ENCODE data around the gene GNMT.

GNMT gene

GRCh38 chr6:42960243-42961019 lies at the start of gene GNMT:
Gene GNMT (plus strand): TSS chr6:42960754. CDS start chr6:42960768, 14 bp downstream.
- no peak within 1 kb of the TSS for H3K27ac ChIP-seq (ENCODE audit: low read depth, low read length)
- no peaks in the 10 kb centered on the region for H3K9me3 ChIP-seq (ENCODE audit: control insufficient read depth in 1 of 2, low read length in 2 of 2)
- peak within 1 kb of the TSS; percentile 33 to 54 for H3K9ac ChIP-seq (ENCODE audit: low read depth in 1 of 2, low read length in 2 of 2)

GRCh38 chr6:42911171-42912021 lies 49.2 kb upstream of the GNMT start:
- Histone ChIP-seq H3K9me3 (ENCODE audit: control insufficient read depth in 1 of 2, low read length in 2 of 2) (no peaks in the 10 kb centered on the region), H3K4me3 (ENCODE audit: low read depth in 1 of 2, low read length in 2 of 2) (peak overlapping the region in 1 of 2 donors; percentile 43), H3K27me3 (ENCODE audit: control insufficient read depth in 1 of 2, insufficient read depth in 2 of 2, low read length in 2 of 2) (no peaks in the 10 kb centered on the region), H3K27ac (ENCODE audit: low read depth, low read length) (no peak overlapping the region), H3K9ac (ENCODE audit: low read depth in 1 of 2, low read length in 2 of 2) (no peak overlapping the region), H3K36me3 (ENCODE audit: control insufficient read depth in 1 of 2, insufficient read depth in 2 of 2, low read length in 2 of 2) (no peaks in the 10 kb centered on the region), H3K4me1 (ENCODE audit: control insufficient read depth in 1 of 2, insufficient read depth in 2 of 2, low read length in 2 of 2) (no peaks in the 10 kb centered on the region)

More at GRCh38 chr6:42960243-42961019, at the start of gene GNMT:
- H3K27me3 ChIP-seq (ENCODE audit: control insufficient read depth in 1 of 2, insufficient read depth in 2 of 2, low read length in 2 of 2): no peaks in the 10 kb centered on the region
- H3K4me3 ChIP-seq (ENCODE audit: low read depth in 1 of 2, low read length in 2 of 2): peak within 1 kb of the TSS; percentile 74 to 78
- peaks cover 14 to 24% of the 10 kb centered on the region in 2 donors for H3K36me3 ChIP-seq (ENCODE audit: control insufficient read depth in 1 of 2, insufficient read depth in 2 of 2, low read length in 2 of 2)
- H3K4me1 ChIP-seq (ENCODE audit: control insufficient read depth in 1 of 2, insufficient read depth in 2 of 2, low read length in 2 of 2): peaks cover 6 to 19% of the 10 kb centered on the region in 2 donors

DNA sequence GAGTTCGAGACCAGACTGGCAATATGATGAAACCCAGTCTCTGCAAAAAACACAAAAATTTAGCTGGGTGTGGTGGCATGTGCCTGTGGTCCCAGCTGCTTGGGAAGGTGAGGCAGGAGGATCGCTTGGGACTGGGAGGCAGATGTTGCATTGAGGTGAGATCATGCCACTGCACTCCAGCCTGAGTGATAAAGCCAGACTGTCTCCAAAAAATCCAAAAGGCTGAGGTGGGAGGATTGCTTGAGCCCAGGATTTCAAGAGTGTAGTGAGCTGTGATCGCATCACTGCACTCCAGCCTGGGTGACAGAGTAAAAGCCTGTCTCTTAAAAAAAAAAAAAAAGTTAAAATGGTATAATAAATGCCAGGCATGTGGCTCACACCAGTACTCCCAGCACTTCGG lies 46.0 kb upstream of the GNMT start:
- Histone ChIP-seq H3K4me3 (ENCODE audit: low read depth in 1 of 2, low read length in 2 of 2) (no peak overlapping the region), H3K9me3 (ENCODE audit: control insufficient read depth in 1 of 2, low read length in 2 of 2) (no peaks in the 10 kb centered on the region), H3K27me3 (ENCODE audit: control insufficient read depth in 1 of 2, insufficient read depth in 2 of 2, low read length in 2 of 2) (no peaks in the 10 kb centered on the region), H3K27ac (ENCODE audit: low read depth, low read length) (no peak overlapping the region), H3K9ac (ENCODE audit: low read depth in 1 of 2, low read length in 2 of 2) (no peak overlapping the region), H3K36me3 (ENCODE audit: control insufficient read depth in 1 of 2, insufficient read depth in 2 of 2, low read length in 2 of 2) (no peaks in the 10 kb centered on the region), H3K4me1 (ENCODE audit: control insufficient read depth in 1 of 2, insufficient read depth in 2 of 2, low read length in 2 of 2) (no peaks in the 10 kb centered on the region)

- Histone ChIP-seq H3K4me3 (ENCODE audit: low read depth in 1 of 2, low read length in 2 of 2) (no peak within 1 kb of the TSS), H3K27me3 (ENCODE audit: control insufficient read depth in 1 of 2, insufficient read depth in 2 of 2, low read length in 2 of 2) (no peaks in the 10 kb centered on the region), H3K4me1 (ENCODE audit: control insufficient read depth in 1 of 2, insufficient read depth in 2 of 2, low read length in 2 of 2) (no peaks in the 10 kb centered on the region), H3K9me3 (ENCODE audit: control insufficient read depth in 1 of 2, low read length in 2 of 2) (no peaks in the 10 kb centered on the region), H3K27ac (ENCODE audit: low read depth, low read length) (no peak within 1 kb of the TSS), H3K9ac (ENCODE audit: low read depth in 1 of 2, low read length in 2 of 2) (no peak within 1 kb of the TSS), H3K36me3 (ENCODE audit: control insufficient read depth in 1 of 2, insufficient read depth in 2 of 2, low read length in 2 of 2) (no peaks in the 10 kb centered on the region)
Observed at GRCh38 chr6:42915732-42916131, 44.8 kb upstream of the GNMT start, which contains the start of gene PTCRA. Gene PTCRA (plus strand): TSS chr6:42916053. CDS start chr6:42916070, 17 bp downstream.

DNA sequence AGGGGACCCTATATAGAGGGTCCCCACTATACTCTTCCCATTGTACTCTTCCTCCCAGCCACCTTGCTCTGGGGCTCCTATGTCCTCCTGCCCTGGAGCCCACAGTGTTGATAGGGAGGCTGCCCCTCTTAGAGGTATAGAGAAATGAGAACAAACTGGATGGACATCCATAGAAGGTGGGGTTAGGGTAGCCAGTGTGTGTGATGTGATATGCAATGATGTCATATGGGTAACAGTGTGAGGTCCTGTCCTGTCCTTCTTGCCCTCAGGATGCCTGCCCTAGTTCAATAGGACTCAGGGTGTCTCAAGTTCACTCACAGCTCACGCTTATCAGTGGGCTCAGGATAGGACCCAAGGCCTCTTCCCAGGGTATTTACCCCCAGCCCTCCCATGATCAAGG lies 44.3 kb upstream of the GNMT start:
- H3K9ac ChIP-seq (ENCODE audit: low read depth in 1 of 2, low read length in 2 of 2): no peak overlapping the region
- H3K9me3 ChIP-seq (ENCODE audit: control insufficient read depth in 1 of 2, low read length in 2 of 2): no peaks in the 10 kb centered on the region
- no peak overlapping the region for H3K4me3 ChIP-seq (ENCODE audit: low read depth in 1 of 2, low read length in 2 of 2)
- H3K27me3 ChIP-seq (ENCODE audit: control insufficient read depth in 1 of 2, insufficient read depth in 2 of 2, low read length in 2 of 2): no peaks in the 10 kb centered on the region
- no peaks in the 10 kb centered on the region for H3K36me3 ChIP-seq (ENCODE audit: control insufficient read depth in 1 of 2, insufficient read depth in 2 of 2, low read length in 2 of 2)
- H3K4me1 ChIP-seq (ENCODE audit: control insufficient read depth in 1 of 2, insufficient read depth in 2 of 2, low read length in 2 of 2): no peaks in the 10 kb centered on the region
- H3K27ac ChIP-seq (ENCODE audit: low read depth, low read length): no peak overlapping the region

DNA sequence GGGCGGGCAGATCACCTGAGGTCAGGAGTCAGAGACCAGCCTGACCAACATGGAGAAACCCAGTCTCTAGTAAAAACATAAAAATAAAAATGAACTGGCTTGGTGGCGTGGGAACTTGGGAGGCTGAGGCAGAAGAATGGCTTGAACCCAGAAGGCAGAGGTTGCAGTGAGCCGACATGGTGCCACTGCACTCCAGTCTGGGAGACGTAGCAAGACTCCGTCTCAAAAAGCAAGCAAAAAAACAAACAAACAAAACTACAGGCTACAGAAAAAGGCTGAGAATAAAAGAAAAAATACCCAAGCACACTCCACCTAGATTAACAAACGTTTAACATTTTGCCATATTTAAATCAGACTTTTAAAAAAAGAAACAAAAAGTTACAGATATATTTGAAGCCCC lies 38.8 kb upstream of the GNMT start:
- H3K27ac ChIP-seq (ENCODE audit: low read depth, low read length): no peak overlapping the region
- no peaks in the 10 kb centered on the region for H3K4me1 ChIP-seq (ENCODE audit: control insufficient read depth in 1 of 2, insufficient read depth in 2 of 2, low read length in 2 of 2)
- no peak overlapping the region for H3K9ac ChIP-seq (ENCODE audit: low read depth in 1 of 2, low read length in 2 of 2)
- no peak overlapping the region for H3K4me3 ChIP-seq (ENCODE audit: low read depth in 1 of 2, low read length in 2 of 2)
- no peaks in the 10 kb centered on the region for H3K27me3 ChIP-seq (ENCODE audit: control insufficient read depth in 1 of 2, insufficient read depth in 2 of 2, low read length in 2 of 2)
- no peaks in the 10 kb centered on the region for H3K36me3 ChIP-seq (ENCODE audit: control insufficient read depth in 1 of 2, insufficient read depth in 2 of 2, low read length in 2 of 2)
- H3K9me3 ChIP-seq (ENCODE audit: control insufficient read depth in 1 of 2, low read length in 2 of 2): no peaks in the 10 kb centered on the region

DNA sequence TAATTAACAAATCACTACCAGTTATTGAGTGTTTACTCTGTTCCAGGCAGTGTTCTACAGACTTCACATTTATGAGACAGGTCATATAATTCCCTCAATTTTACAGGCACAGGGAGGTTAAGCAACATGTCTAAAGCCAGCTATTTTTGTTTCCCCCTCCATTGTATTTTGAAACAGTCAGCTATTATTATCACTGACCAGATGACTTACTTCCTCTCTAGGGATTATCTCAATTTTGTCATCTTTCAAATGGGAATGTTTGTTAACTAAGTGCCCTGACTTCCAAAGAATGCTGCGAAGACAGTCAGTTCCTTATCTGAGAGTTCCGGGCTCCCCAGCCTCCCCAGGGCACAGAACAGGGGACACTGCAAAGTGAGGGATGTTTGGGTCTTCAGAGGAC lies 36.9 kb upstream of the GNMT start:
- peaks cover 5 to 6% of the 10 kb centered on the region in 2 donors for H3K4me1 ChIP-seq (ENCODE audit: control insufficient read depth in 1 of 2, insufficient read depth in 2 of 2, low read length in 2 of 2)
- no peak overlapping the region for H3K9ac ChIP-seq (ENCODE audit: low read depth in 1 of 2, low read length in 2 of 2)
- no peaks in the 10 kb centered on the region for H3K36me3 ChIP-seq (ENCODE audit: control insufficient read depth in 1 of 2, insufficient read depth in 2 of 2, low read length in 2 of 2)
- H3K9me3 ChIP-seq (ENCODE audit: control insufficient read depth in 1 of 2, low read length in 2 of 2): no peaks in the 10 kb centered on the region
- H3K27ac ChIP-seq (ENCODE audit: low read depth, low read length): no peak overlapping the region
- H3K27me3 ChIP-seq (ENCODE audit: control insufficient read depth in 1 of 2, insufficient read depth in 2 of 2, low read length in 2 of 2): no peaks in the 10 kb centered on the region
- no peak overlapping the region for H3K4me3 ChIP-seq (ENCODE audit: low read depth in 1 of 2, low read length in 2 of 2)

GRCh38 chr6:42925248-42925857 lies 35.2 kb upstream of the GNMT start:
- Histone ChIP-seq H3K4me1 (ENCODE audit: control insufficient read depth in 1 of 2, insufficient read depth in 2 of 2, low read length in 2 of 2) (peaks cover 10 to 11% of the 10 kb centered on the region in 2 donors), H3K36me3 (ENCODE audit: control insufficient read depth in 1 of 2, insufficient read depth in 2 of 2, low read length in 2 of 2) (no peaks in the 10 kb centered on the region), H3K27ac (ENCODE audit: low read depth, low read length) (no peak overlapping the region), H3K27me3 (ENCODE audit: control insufficient read depth in 1 of 2, insufficient read depth in 2 of 2, low read length in 2 of 2) (no peaks in the 10 kb centered on the region), H3K9me3 (ENCODE audit: control insufficient read depth in 1 of 2, low read length in 2 of 2) (no peaks in the 10 kb centered on the region), H3K4me3 (ENCODE audit: low read depth in 1 of 2, low read length in 2 of 2) (no peak overlapping the region), H3K9ac (ENCODE audit: low read depth in 1 of 2, low read length in 2 of 2) (no peak overlapping the region)

DNA sequence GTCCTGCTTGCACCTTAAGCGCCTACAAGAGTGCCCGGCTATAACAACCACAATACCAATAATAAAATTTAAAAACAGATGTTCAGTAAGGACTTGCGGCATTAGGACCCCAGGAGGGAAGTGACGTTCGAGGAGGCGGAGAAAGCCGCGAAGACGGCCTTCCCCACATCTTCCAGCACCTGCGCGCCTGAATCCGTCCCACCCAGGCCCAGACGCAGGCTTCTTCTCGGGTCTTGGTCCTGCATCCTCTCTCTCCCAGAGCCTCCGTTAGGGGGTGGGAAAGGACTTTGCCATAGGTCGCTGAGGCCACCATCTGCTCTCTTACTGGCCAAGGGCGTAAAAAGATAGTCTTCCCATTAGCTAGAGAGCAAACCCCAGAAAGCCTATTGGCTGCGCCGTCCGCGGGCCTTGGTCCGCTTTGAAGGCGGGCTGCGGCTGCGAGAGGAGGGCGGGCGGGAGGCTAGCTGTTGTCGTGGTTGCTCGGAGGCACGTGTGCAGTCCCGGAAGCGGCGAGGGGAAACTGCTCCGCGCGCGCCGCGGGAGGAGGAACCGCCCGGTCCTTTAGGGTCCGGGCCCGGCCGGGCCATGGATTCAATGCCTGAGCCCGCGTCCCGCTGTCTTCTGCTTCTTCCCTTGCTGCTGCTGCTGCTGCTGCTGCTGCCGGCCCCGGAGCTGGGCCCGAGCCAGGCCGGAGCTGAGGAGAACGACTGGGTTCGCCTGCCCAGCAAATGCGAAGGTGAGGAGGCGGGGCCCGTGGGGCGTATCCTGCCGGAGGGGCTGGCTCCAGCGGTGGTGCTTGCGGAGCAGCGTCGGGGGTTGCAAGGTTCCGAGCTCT lies 31.4 kb upstream of the GNMT start, which contains the start of gene CNPY3:
TSS of gene CNPY3 (plus strand) at position 495 of the 835 bp plus-strand sequence. CDS start at position 586, 91 bp downstream.
- H3K4me3 ChIP-seq (ENCODE audit: low read depth in 1 of 2, low read length in 2 of 2): peak within 1 kb of the TSS; percentile 84 to 95
- peaks cover 20 to 38% of the 10 kb centered on the region in 2 donors for H3K4me1 ChIP-seq (ENCODE audit: control insufficient read depth in 1 of 2, insufficient read depth in 2 of 2, low read length in 2 of 2)

More for the DNA sequence above, 31.4 kb upstream of the GNMT start, which contains the start of gene CNPY3:
- no peaks in the 10 kb centered on the region for H3K27me3 ChIP-seq (ENCODE audit: control insufficient read depth in 1 of 2, insufficient read depth in 2 of 2, low read length in 2 of 2)
- peaks cover under 1 to 12% of the 10 kb centered on the region in 2 donors for H3K36me3 ChIP-seq (ENCODE audit: control insufficient read depth in 1 of 2, insufficient read depth in 2 of 2, low read length in 2 of 2)
- peak within 1 kb of the TSS; percentile 40 to 75 for H3K9ac ChIP-seq (ENCODE audit: low read depth in 1 of 2, low read length in 2 of 2)
- H3K9me3 ChIP-seq (ENCODE audit: control insufficient read depth in 1 of 2, low read length in 2 of 2): no peaks in the 10 kb centered on the region
- peak within 1 kb of the TSS; percentile 82 for H3K27ac ChIP-seq (ENCODE audit: low read depth, low read length)

Data from duodenal mucosa (tissue), 2 donors.